GM18508 (cell line): ENCODE measurements around the gene NUDT8.
"Not testable (repeated sequence)": the region's sequence is repeated elsewhere in the genome, so short reads cannot be mapped to it uniquely, and the experiment has no call there.

Experiments
- ATAC-seq: cut with Tn5 transposase; IDR thresholded peaks from one replicate; pipeline ENCODE4 v1.9.1; 2021; ENCODE audit warnings: moderate number of reproducible peaks; ENCODE audit not compliant: insufficient read depth, unreplicated experiment

The NUDT8 gene

DNA sequence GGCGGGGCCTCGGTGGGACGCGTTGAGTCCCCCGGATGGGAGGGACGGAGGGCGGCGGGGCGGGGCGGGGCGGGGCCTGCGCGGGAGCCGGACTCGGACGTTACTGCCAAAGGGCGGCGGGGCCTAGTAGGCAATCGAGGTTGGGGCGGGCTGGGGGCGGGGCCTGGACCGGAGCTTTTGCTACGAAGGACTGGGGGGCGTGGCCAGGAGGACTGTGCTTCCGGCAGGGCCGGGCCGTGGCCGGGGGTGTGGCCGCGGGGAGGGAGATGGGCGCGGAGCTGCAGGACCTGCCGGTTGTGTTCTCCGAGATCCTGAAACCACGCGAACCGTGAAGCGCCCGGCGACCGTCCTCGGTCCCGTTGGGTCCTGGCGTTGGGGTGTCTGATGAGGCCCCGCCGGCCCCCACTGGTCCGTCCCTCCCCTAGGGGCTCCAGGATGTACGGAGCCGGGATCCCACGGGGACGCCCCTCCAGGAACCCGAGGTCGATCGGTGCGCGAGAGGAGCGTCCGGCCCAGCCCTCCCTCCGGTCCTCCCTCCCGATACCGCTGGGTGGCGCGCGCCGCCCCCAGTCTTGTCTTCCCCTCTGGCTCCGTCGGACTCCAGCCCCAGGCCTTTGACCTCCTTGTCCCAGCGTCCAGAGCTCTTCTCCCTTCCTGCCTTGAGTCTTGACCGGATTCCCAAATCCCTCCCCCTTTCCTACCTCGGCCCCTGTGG, 648 bp upstream of the NUDT8 start:
- ATAC-seq: no peak

DNA sequence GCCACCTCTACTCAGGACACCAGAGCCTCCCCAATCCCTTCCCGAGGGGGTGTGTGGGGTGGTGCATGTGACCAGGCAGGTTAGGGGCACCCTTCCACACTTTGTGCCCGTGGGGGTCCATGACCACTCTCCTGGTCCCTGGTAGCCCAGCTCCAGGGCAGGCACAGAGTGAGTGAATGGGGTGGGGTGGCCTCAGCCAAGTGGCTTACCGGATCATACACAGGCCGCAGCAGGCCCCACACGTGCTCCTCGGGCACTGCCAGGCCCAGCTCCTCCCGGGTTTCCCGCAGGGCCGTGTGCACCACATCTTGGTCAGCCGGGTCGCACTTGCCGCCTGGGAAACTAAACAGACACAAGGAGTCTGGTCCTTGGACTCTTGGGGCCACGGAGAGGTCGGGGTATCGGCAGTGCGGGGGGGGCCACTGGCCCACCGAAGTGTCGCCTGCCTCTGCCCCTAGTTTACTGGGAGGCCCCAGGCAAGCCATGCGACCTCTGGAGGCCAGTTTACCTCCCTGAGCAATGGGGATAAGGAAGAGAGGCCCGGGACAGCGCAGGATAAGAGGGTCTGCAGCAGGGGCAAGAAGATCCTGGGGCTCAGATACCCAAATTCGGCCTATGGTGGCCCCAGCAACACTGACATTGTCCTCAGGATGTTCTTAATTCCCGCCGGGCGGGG, 889 bp downstream of the NUDT8 start:
- no peak for ATAC-seq

DNA sequence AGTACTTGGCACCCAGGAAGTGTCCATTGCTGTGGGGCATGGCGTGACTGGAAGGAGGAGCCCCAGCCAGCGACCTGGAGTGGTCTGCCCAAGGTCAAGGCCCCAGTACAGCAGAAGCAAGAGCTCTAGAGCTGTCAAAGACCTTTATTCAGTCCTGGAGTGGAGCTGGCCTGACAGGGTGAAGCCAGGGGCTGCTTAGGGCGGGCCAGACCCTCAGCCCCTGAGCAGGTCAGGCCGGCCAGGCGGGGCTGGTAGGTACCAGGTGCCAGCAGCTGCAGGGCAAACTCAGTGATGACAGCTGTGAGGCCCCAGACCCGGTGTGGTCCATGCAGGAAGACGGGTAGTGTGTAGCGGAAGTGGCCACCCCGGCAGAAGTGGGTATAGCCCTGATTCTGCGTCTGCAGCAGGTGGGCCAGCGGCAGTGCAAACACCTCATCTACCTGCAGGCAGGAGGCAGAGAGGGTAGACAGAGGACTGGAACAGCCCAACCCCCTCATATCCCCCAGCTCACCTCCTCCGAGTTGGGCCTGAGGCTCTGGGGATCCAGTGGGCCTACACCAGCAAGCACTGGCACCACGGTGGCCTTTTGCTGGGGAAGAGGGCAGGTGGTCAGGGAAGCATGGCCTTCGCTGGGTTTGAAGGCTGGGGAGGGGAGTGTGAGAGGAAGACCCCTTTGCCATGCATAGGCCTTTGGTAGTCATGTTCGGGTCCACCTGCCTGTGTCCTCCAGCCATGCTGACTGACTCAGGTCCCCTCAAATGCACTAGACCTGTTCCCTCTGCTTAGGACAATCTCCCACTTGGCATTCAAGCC, 1.7 kb downstream of the NUDT8 start:
- ATAC-seq: no peak

DNA sequence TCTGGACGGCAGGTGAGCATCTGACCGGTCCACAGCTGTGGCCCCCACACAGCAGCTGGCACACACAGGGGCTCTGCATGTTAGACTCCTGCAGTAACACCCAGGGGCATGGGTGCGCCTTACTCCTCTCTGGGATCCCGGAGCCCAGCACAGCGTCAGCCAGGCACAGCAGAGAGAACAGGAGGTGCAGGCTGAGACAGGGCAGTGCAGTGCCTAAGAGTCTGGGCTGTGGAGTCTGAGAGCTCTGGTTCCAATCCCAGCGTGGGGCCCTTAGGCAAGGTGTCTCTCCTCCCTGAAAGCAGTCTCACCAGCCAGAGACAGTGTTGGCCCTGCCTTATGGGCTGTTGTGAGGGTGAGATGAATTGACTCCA, 2.3 kb downstream of the NUDT8 start:
- no peak for ATAC-seq

DNA sequence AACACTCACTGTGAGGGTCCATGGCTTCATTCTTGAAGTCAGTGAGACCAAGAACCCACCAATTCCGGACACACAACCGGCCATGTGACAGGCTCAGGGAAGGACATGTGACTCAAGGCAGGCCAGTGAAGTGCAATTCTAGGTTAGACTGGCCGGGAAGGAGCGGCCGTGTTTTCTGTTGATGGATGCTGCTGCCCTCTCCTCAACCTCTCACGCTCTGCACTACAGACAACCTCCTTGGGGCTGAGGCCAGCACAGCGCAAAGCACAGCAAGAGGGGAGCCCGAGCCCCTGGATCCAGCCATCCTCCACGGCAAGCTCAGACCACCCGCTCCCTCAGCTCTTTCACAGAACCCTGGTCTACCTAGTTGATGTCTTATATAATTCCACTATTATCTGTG, 2.8 kb downstream of the NUDT8 start:
- no peak for ATAC-seq

DNA sequence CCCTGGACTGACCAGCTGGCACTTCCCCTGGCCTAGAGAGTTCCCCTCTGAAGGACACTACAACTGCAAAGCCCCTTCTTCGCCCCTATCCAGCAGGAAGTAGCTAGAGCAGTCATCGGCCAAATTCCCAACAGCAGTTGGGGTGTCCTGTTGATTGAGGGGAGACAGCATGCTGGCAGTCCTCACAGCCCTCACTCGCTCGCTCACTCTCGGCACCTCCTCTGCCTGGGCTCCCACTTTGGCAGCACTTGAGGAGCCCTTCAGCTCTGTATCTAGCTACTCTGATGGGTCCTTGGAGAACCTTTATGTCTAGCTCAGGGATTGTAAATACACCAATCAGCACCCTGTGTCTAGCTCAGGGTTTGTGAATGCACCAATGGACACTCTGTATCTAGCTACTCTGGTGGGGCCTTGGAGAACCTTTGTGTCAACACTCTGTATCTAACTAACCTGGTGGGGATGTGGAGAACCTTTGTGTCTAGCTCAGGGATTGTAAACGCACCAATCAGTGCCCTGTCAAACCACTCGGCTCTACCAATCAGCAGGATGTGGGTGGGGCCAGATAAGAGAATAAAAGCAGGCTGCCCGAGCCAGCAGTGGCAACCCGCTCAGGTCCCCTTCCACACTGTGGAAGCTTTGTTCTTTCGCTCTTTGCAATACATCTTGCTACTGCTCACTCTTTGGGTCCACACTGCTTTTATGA, 3.5 kb downstream of the NUDT8 start:
- ATAC-seq: not testable (repeated sequence)

DNA sequence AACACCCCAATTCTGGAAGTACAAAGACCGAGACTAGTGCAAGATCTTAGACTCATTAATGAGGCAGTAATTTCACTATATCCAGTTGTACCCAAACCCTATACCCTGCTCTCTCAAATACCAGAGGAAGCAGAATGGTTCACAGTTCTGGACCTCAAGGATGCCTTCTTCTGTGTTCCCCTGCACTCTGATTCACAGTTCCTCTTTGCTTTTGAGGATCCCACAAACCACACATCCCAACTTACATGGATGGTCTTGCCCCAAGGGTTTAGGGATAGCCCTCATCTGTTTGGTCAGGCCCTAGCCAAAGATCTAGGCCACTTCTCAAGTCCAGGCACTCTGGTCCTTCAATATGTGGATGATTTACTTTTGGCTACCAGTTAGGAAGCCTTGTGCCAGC, 5.9 kb downstream of the NUDT8 start:
- not testable (repeated sequence) for ATAC-seq

DNA sequence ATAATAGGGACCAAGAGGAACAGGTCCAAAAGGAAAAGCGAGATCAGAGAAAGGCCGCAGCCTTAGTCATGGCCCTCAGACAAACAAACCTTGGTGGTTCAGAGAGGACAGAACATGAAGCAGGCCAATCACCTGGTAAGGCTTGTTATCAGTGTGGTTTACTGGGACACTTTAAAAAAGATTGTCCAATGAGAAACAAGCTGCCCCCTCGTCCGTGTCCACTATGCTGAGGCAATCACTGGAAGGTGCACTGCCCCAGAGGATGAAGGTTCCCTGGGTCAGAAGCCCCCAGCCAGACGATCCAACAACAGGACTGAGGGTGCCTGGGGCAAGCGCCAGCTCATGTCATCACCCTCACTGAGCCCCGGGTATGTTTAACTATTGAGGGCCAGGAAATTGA, 6.8 kb downstream of the NUDT8 start:
- not testable (repeated sequence) for ATAC-seq

DNA sequence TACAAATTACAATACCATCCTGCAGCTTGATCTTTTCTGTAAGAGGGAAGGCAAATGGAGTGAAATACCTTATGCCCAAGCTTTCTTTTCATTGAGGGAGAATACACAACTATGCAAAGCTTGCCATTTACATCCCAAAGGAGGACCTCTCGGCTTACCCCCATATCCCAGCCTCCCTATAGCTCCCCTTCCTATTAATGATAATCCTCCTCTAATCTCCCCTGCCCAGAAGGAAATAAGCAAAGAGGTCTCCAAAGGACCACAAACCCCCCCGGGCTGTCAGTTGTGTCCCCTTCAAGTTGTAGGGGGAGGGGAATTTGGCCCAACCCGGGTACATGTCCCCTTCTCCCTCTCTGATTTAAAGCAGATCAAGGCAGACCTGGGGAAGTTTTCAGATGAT, 7.8 kb downstream of the NUDT8 start:
- not testable (repeated sequence) for ATAC-seq

DNA sequence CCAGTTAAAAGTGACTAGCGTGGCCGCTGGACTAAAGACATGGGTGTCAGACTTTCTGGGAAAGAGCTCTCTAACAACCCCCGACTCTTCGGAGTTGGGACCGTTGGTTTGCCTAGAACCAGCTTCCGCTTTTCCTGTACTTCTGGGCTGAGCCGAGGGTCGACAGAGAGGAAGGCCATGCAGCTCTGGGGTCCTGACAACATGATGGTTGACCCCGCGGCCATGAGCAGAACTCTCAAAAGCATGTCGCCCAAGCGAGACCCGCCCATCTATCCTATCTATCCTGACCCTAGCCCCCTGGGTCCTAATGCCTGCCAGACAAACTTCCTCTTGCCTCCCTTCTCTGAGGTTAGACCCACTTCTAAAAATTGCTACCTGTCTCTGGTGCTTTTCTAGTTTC, 9.1 kb downstream of the NUDT8 start:
- ATAC-seq: not testable (repeated sequence)

DNA sequence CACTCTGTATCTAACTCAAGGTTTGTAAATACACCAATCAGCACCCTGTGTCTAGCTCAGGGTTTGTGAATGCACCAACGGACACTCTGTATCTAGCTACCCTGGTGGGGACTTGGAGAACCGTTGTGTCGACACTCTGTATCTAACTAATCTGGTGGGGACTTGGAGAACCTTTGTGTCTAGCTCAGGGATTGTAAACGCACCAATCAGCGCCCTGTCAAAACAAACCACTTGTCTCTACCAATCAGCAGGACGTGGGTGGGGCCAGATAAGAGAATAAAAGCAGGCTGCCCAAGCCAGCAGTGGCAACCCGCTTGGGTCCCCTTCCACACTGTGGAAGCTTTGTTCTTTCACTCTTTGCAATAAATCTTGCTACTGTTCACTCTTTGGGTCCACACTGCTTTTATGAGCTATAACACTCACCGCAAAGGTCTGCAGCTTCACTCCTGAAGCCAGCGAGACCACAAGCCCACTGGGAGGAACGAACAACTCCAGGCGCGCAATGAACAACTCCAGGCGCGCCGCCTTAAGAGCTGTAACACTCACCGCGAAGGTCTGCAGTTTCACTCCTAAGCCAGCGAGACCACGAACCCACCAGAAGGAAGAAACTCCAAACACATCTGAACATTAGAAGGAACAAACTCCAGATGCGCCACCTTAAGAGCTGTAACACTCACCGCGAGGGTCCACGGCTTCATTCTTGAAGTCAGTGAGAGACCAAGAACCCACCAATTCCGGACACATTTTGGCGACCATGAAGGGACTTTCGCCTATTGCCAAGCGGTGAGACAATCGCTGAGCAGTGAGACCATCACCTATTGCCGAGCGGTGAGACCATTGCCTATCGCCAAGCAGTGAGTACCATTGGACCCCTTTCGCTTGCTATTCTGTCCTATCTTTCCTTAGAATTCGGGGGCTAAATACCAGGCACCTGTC, 9.8 kb downstream of the NUDT8 start:
- not testable (repeated sequence) for ATAC-seq

DNA sequence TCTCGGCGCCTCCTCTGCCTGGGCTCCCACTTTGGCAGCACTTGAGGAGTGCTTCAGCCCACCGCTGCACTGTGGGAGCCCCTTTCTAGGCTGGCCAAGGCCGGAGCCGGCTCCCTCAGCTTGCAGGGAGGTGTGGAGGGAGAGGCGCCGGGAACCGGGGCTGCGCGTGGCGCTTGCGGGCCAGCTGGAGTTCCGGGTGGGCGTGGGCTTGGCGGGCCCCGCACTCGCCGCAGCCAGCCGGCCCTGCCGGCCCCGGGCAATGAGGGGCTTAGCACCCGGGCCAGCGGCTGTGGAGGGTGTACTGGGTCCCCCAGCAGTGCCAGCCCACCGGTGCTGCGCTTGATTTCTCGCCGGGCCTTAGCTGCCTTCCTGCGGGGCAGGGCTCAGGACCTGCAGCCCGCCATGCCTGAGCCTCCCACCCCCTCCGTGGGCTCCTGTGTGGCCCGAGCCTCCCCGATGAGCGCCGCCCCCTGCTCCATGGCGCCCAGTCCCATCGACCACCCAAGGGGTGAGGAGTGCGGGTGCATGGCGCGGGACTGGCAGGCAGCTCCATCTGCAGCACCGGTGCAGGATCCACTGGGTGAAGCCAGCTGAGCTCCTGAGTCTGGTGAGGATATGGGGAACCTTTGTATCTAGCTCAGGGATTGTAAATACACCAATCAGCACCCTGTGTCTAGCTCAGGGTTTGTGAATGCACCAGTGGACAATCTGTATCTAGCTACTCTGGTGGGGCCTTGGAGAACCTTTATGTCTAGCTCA, 10.7 kb downstream of the NUDT8 start:
- ATAC-seq: not testable (repeated sequence)

DNA sequence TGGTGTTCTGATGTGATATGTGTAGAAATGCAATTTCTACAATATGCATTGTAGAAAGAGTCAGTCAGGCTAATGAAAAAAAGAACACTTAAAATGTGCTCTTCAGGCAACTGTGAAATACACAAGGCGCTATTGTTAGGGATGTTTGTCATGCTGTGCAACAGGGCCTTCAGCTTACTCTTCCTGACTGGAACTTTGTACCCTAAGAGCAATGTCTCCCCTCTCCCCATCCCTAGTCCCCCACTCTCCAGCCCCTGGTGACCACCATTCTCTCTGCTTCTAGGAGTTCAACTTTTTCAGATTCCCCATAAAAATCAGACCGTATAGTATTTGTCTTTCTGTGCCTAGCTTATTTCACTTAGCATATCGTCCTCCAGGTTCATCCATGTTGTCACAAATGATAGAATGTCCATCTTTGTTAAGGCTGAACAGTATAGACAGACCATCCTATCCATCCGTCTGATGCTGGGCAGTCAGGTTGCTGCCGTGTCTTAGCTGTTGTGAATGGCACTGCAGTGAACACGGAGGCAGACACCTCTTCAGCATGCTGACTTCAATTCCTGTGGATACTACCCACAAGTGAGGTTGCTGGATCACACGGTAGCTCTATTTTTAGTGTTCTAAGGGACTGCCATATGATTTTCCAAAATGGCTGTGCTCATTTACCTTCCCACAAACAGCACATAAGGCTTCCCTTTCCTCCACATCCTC, 12.3 kb downstream of the NUDT8 start:
- ATAC-seq: no peak

DNA sequence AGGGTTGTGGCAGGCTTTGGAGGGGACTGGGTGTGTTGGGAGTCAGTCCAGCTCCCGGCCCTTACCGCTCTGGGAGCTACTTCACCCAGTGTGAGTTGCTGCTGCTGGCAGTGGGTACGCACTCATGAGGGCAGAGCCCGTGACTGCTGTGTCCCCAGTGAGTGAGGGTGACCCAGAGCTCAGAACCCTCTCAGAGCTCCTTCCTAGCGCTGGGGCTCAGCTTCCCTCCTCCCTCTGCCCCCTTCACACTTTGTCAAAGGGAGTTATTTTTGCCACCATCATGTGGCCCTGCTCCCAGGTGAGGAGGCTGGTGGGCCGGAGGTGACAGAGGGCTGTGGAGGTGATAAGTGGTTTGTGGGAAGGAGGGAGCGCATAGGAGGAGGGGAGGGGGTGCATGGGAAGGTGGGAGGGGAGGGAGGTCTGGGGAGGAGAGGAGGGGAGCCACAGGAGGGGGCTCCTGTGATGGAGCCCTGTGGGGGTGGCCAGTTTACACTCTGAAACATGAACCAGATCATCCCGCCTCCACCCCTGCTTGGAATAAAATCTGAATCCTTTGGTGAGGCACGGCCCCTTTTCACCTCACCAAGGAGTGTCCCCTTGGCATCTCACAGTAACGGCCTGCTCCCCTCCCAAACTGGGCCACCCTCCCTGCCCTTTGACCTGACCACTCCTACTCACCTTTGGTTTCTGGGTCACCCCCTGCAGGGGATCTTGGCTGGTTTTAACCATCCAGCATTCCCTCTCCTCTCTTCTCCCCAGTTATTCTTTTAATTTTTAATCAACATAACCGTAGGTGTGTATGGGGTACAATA, 13.1 kb downstream of the NUDT8 start:
- no peak for ATAC-seq

DNA sequence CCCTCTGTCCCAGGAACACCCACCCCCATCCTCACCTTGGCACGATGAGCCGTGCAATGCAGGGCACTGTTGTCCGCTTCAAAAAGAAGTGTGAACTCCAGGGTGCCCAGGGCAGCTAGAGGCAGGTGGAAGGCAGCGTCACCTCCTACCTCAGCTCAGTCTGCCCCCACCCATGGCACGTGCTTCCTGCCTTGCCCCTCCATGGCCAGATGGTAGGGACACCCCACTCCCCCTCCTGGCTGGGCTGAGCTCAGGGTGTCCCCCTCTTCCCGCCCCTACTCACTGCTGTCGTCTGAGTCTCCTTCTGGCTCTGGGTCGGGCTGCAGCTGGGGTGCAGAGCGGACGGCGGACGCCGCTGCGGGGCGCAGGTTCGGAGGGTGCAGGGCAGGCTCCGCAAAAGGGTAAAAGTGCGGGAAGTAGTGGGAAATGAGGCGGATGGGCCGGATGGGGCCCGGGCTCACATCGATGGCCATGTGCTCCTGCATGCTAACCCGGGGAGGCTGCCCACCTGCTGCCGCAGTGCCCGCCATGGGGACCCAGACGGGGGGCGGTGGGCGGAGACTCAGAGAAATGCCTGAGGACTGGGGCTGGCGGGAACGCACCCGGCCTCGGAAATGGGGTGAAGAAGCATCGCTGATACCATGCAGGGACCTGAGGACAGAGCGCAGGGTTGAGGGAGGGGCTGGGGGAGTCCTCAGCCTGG, 13.9 kb downstream of the NUDT8 start:
- no peak for ATAC-seq

DNA sequence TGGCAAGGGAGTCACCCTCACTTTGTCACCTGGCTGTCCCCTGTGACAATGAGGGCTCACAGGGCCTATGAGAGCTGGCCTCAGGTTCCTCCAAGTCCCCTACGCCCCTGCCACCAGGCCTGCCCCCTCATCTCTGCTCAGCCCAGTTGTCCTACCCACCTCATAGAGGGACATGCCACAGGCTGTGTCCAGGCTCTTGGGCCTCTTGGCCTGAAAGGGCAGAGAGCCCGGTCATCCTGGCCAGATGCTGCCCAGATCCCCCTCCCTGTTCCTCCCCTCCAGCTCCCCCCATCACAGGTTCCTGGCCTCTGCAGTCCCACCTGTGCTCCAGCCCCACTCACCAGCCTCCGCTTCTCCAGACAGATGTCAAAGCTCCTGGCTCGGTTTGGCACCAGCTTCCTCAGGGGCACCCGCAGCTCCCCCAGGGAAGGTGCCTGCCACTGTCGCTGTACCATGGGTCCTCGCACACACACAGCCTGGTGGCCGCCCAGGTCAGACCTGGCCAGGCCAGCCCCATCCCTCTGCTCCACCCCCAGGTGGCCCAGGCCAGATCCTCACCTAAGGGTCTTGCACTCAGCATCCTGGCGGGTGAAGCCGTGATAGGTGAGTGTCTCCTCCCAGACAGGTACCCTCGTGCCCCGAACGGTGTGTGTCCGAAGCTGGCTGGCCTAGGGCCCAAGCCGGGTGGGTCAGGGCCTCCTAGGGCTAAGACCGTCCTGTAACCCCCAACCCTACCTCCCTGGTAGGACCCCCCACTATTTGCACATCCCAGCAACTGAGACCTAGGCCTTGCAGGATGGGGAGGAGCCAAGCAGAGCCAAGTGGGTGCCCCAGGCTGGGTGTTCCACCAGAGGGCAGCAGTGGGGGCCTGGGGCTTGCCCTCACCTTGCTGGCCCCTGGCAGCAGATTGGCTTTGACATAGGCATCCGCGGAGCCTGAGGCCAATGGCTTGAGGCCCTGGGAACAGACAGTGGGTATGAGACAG, 14.7 kb downstream of the NUDT8 start:
- ATAC-seq: no peak
